ENCODE data around the gene PLXNA2. TPM values are rescaled to one million over a fixed set of nuclear protein-coding genes. Genes with fewer than 3 reads are reported as not detected.

The PLXNA2 gene
- total and polyA plus RNA-seq, 8 donors: 48.7 to 137 (median 72.9) TPM

GRCh38 chr1:208112401-208112800, 131.8 kb downstream of the PLXNA2 start:
- Histone ChIP-seq H3K4me3 (no peak overlapping the region), H3K27ac (no peak overlapping the region), H3K36me3 (no peaks in the 10 kb centered on the region), H3K9me3 (no peaks in the 10 kb centered on the region), H3K4me1 (no peaks in the 10 kb centered on the region), H3K27me3 (no peaks in the 10 kb centered on the region)
- TF ChIP-seq CTCF (IDR thresholded peaks at IDR 0.05): no peak
- ATAC-seq (no peak), FAIRE-seq (no peak), DNase-seq (no peak)
- 57 to 71% methylated on average over 4 of the region's 4 CpGs for WGBS, 2 donors
- intact Hi-C loops (cut with DNase I): no loop called here

- intact Hi-C loops (cut with DNase I): no loop called here
- Histone ChIP-seq H3K27me3 (no peaks in the 10 kb centered on the region), H3K4me1 (no peaks in the 10 kb centered on the region), H3K9me3 (no peaks in the 10 kb centered on the region), H3K36me3 (no peaks in the 10 kb centered on the region), H3K27ac (no peak overlapping the region), H3K4me3 (no peak overlapping the region)
- WGBS, 2 donors: 81 to 85% methylated on average over 4 of the region's 4 CpGs
- DNase-seq: no peak
- ATAC-seq: no peak
- FAIRE-seq: no peak
- TF ChIP-seq CTCF (IDR thresholded peaks at IDR 0.05): no peak
These were observed 132.5 kb downstream of the PLXNA2 start for GRCh38 chr1:208111646-208112190.

- DNase-seq (no peak), ATAC-seq (no peak), FAIRE-seq (no peak)
- Histone ChIP-seq H3K4me1 (no peaks in the 10 kb centered on the region), H3K4me3 (no peak overlapping the region), H3K27me3 (no peaks in the 10 kb centered on the region), H3K27ac (no peak overlapping the region), H3K36me3 (no peaks in the 10 kb centered on the region), H3K9me3 (no peaks in the 10 kb centered on the region)
- no peak for TF ChIP-seq CTCF (IDR thresholded peaks at IDR 0.05)
- intact Hi-C loops (cut with DNase I): no loop called here
- 81 to 89% methylated on average over 4 of the region's 4 CpGs for WGBS, 2 donors
These were observed 133.9 kb downstream of the PLXNA2 start for GRCh38 chr1:208110296-208110695.

GRCh38 chr1:208108646-208109330, 135.4 kb downstream of the PLXNA2 start:
- Histone ChIP-seq H3K27ac (no peak overlapping the region), H3K4me3 (no peak overlapping the region), H3K4me1 (no peaks in the 10 kb centered on the region), H3K9me3 (no peaks in the 10 kb centered on the region), H3K36me3 (peaks cover 0 to 7% (median 0%) of the 10 kb centered on the region in 3 donors), H3K27me3 (no peaks in the 10 kb centered on the region)
- DNase-seq (no peak), FAIRE-seq (no peak), ATAC-seq (no peak)
- no peak for TF ChIP-seq CTCF (IDR thresholded peaks at IDR 0.05)
- intact Hi-C loops (cut with DNase I): no loop called here
- 86 to 89% methylated on average over 5 of the region's 5 CpGs for WGBS, 2 donors

GRCh38 chr1:208108213-208108608, 136.0 kb downstream of the PLXNA2 start:
- intact Hi-C loops (cut with DNase I): no loop called here
- TF ChIP-seq CTCF (IDR thresholded peaks at IDR 0.05): no peak
- no peaks in the 10 kb centered on the region for H3K9me3 ChIP-seq
- H3K27me3 ChIP-seq: no peaks in the 10 kb centered on the region
- H3K4me3 ChIP-seq: no peak overlapping the region
- peaks cover 0 to 12% (median 0%) of the 10 kb centered on the region in 3 donors for H3K36me3 ChIP-seq
- DNase-seq (no peak), ATAC-seq (peak in 2 of 4 donors; percentile 21 to 40), FAIRE-seq (no peak)
- H3K27ac ChIP-seq: no peak overlapping the region
- WGBS, 2 donors: 93 to 95% methylated on average over 2 of the region's 2 CpGs
- H3K4me1 ChIP-seq: no peaks in the 10 kb centered on the region

Measured in pancreas (tissue), 10 donors.